Hepatocyte (in vitro differentiated cells): ENCODE measurements around the gene ALDH2.

ENCODE experiments used
- CTCF ChIP-seq: fragments of 200-600 bp; sonication (generic); IDR thresholded peaks from 2 replicates; pipeline ENCODE4 v1.5.1; 2016; ENCODE audit warnings: antibody characterized with exemption, mild to moderate bottlenecking; ENCODE audit not compliant: poor library complexity
- EZH2 ChIP-seq: fragments of 200-600 bp; sonication (generic); IDR thresholded peaks from 2 replicates; pipeline ENCODE4 v1.6.1; 2016; ENCODE audit warnings: antibody characterized with exemption, mild to moderate bottlenecking, borderline replicate concordance
- EZH2phosphoT487 ChIP-seq: fragments of 200-600 bp; sonication (generic); IDR thresholded peaks from one replicate; pipeline ENCODE4 v1.6.1; 2018; ENCODE audit warnings: antibody characterized with exemption, mild to moderate bottlenecking, low read depth, moderate library complexity; ENCODE audit not compliant: unreplicated experiment, severe bottlenecking

DNA sequence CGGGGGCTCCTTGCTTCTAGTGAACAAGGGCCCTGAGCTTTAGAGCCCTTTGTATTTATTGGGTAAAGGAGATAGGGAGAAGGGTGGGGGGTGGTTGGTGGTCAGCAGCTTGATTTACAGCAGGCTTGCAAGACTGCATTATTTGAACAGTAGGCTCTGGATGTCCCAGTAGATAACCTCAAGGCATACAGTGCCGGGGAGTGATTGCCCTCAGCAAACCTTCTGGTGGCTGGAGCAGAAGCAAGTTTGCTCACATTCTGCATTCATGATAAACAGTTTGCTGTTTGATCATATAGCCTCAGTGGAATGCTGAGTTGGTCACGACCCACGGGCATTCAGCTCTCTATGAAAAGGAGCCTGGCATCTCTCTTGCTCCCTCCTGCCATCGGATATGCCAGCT is 58.8 kb downstream of the ALDH2 start:
- TF ChIP-seq CTCF, result no peak
- TF ChIP-seq EZH2, result no peak
- no peak for TF ChIP-seq EZH2phosphoT487
